GM12878 (cell line): ENCODE measurements around the gene CRELD2. TPM values are rescaled to one million over a fixed set of nuclear protein-coding genes. Genes with fewer than 3 reads are reported as not detected.

ENCODE experiments used
- ATAC-seq: fragments of 200-7000 bp; cut with Tn5 transposase; 3 replicates; pipeline ENCODE4 v1.9.1; 2020; ENCODE audit warnings: mild to moderate bottlenecking, moderate library complexity
- BruUV-seq: library from RNA; stranded (reverse); fragments of 400-500 nt; replicated peaks from 2 replicates; lab custom pipeline; 2021; lab: Mats Ljungman, UMichigan
- CTCF ChIA-PET: fragments of 300-600 bp; sonication (Branson Sonifier 250); formaldehyde crosslinking; extraction: SDS; loops from one replicate; lab custom pipeline; 2021; ENCODE audit warnings: inconsistent platforms; lab: Yijun Ruan, JAX
- POLR2A ChIA-PET: fragments of 350-600 bp; formaldehyde crosslinking; extraction: SDS; loops from one replicate; lab custom pipeline; 2021; ENCODE audit warnings: inconsistent platforms; lab: Charles Lee
- RAD21 ChIA-PET: fragments of 300-600 bp; sonication (Branson Sonifier 250); formaldehyde crosslinking; loops from one replicate; lab custom pipeline; 2023; ENCODE audit warnings: antibody characterized with exemption; ENCODE audit not compliant: unreplicated experiment; lab: Charles Lee
- SMC1A ChIA-PET: fragments of 300-600 bp; sonication (Branson Sonifier 250); formaldehyde crosslinking; loops from one replicate; lab custom pipeline; 2023; ENCODE audit not compliant: unreplicated experiment, uncharacterized antibody; lab: Charles Lee
- DNase-seq: peaks from one replicate; pipeline ENCODE4 v3.0.0-alpha.2; 2011; ENCODE audit warnings: low read depth, low spot score
- FAIRE-seq: peaks from 3 replicates; lab custom pipeline; 2011; peaks lifted over from hg19 to GRCh38; lab: Jason Lieb, UNC
- H2AFZ ChIP-seq: 2 replicates; pipeline ENCODE4 v1.6.0; 2011; ENCODE audit warnings: low read depth, low read length, control low read depth; ENCODE audit not compliant: control insufficient read depth
- H3K27ac ChIP-seq: 2 replicates; pipeline ENCODE4 v1.5.1; 2011; ENCODE audit warnings: control low read depth; ENCODE audit not compliant: control insufficient read depth, insufficient read depth
- H3K27me3 ChIP-seq, 2 experiments: replicated peaks in 1 of 2; 2 replicates each; pipeline versions ENCODE4 v1.6.0 to v1.6.1; 2011; ENCODE audit warnings: low read length in 1 of 2; ENCODE audit not compliant: control insufficient read depth in 2 of 2, insufficient read depth in 2 of 2
- H3K36me3 ChIP-seq, 2 experiments: 2 replicates each; pipeline ENCODE4 v1.5.1; 2011; ENCODE audit warnings: low read length in 1 of 2; ENCODE audit not compliant: control insufficient read depth in 2 of 2, insufficient read depth in 2 of 2
- H3K4me1 ChIP-seq: 2 replicates; pipeline ENCODE4 v1.6.1; 2011; ENCODE audit warnings: mild to moderate bottlenecking, low read length, moderate library complexity, mixed read lengths; ENCODE audit not compliant: control insufficient read depth, insufficient read depth
- H3K4me2 ChIP-seq: 2 replicates; pipeline ENCODE4 v1.6.0; 2011; ENCODE audit warnings: control low read depth; ENCODE audit not compliant: control insufficient read depth, insufficient read depth
- H3K4me3 ChIP-seq: fragments of 200-600 bp; sonication (generic); 2 replicates; pipeline ENCODE4 v1.5.1; 2016
- H3K79me2 ChIP-seq: 2 replicates; pipeline ENCODE4 v1.6.0; 2011; ENCODE audit warnings: low read length; ENCODE audit not compliant: control insufficient read depth, insufficient read depth
- H3K9ac ChIP-seq: 2 replicates; pipeline ENCODE4 v1.8.0; 2011; ENCODE audit warnings: low read length, control low read depth, mixed read lengths; ENCODE audit not compliant: control insufficient read depth, insufficient read depth
- H3K9me3 ChIP-seq: replicated peaks from 3 replicates; pipeline ENCODE4 v1.5.1; 2011; ENCODE audit warnings: mild to moderate bottlenecking, low read length; ENCODE audit not compliant: control insufficient read depth, insufficient read depth
- H4K20me1 ChIP-seq: 2 replicates; pipeline ENCODE4 v1.6.0; 2011; ENCODE audit not compliant: control insufficient read depth, insufficient read depth
- CUX1 ChIP-seq: IDR thresholded peaks from 2 replicates; pipeline ENCODE4 v1.6.1; 2012; ENCODE audit warnings: improper control_type of control experiment, low read depth, low read length; ENCODE audit not compliant: insufficient replicate concordance
- EZH2 ChIP-seq: IDR thresholded peaks from 2 replicates; pipeline ENCODE4 v1.6.1; 2012; ENCODE audit warnings: low read depth, mild to moderate bottlenecking, control low read depth, inconsistent platforms, low read length, borderline replicate concordance; ENCODE audit not compliant: control insufficient read depth
- RUNX3 ChIP-seq: IDR thresholded peaks from 2 replicates; pipeline ENCODE4 v1.6.1; 2012; ENCODE audit warnings: low read length, inconsistent platforms
- STAT1 ChIP-seq: fragments of 450-650 bp; conservative IDR thresholded peaks from 2 replicates; pipeline ENCODE4 v1.6.1; 2014; ENCODE audit warnings: antibody characterized with exemption, mild to moderate bottlenecking
- TCF7 ChIP-seq: IDR thresholded peaks from 2 replicates; pipeline ENCODE4 v1.6.1; 2014; ENCODE audit warnings: antibody characterized with exemption, borderline replicate concordance
- ZBED1 ChIP-seq: IDR thresholded peaks from 2 replicates; pipeline ENCODE4 v1.6.1; 2016; ENCODE audit warnings: borderline replicate concordance
- ZBTB11 ChIP-seq: fragments of 450-650 bp; formaldehyde crosslinking; IDR thresholded peaks from 2 replicates; pipeline ENCODE4 v1.5.0; 2022; ENCODE audit warnings: mild to moderate bottlenecking, missing genetic modification characterization
- WGBS: methylation state at CpG from one replicate; pipeline ENCODE4 v1.1.6; 2016; ENCODE audit warnings: low lambda C conversion rate; ENCODE audit not compliant: insufficient replicate concordance, insufficient coverage; ENCODE audit errors: missing lambda C conversion rate; 5-methylcytosine and 5-hydroxymethylcytosine counted together
- in situ Hi-C: fragments of 300-500 bp; cut with MboI; formaldehyde crosslinking; loops from 9 replicates; pipeline ENCODE4 v1.14.3; 2018; ENCODE audit warnings: mixed read lengths
- intact Hi-C: fragments of 100-400 bp; cut with micrococcal nuclease; formaldehyde crosslinking; loops from one replicate; pipeline ENCODE4 v1.14.2; 2022; ENCODE audit not compliant: unreplicated experiment
- polyA plus RNA-seq, 11 experiments: library from polyadenylated mRNA; depleted of rRNA in 4 of 11; unstranded in 6 of 11; stranded (reverse) in 5 of 11; fragments of >200 nt; fragmentation: Nextera tagmentation in 4 of 11; fragmentation: Illumina TruSeq in 1 of 11; extraction: Ambion mirVana in 4 of 11; extraction: Trizol in 1 of 11; gene quantifications; 1 replicate in 1 of 11; 2 replicates in 10 of 11; pipeline versions ENCODE4 v1.2.1 to v1.2.3, GENCODE V29; 2011 to 2016; ENCODE audit warnings: inconsistent platforms in 2 of 11, missing spikeins in 2 of 11, low read depth in 1 of 11
- total RNA-seq, 4 experiments: library from RNA; depleted of rRNA in 3 of 4; stranded (reverse); fragments of >200 nt in 3 of 4; fragmentation: Illumina TruSeq in 1 of 4; extraction: Trizol in 1 of 4; gene quantifications; 2 replicates each; pipeline versions ENCODE4 v1.2.1 to v1.2.3, GENCODE V29; 2013 to 2021

The CRELD2 gene
- total and polyA plus RNA-seq, 10 of the 15 experiments (the other 5 are each of a cell fraction or from before 2014, with no cell fraction given) = 9.4 to 111 (median 25.9) TPM

GRCh38 chr22:49899530-49899929 lies 18.9 kb upstream of the CRELD2 start:
- FAIRE-seq (no peak), ATAC-seq (peak; percentile 73), DNase-seq (no peak)
- H3K4me3 ChIP-seq = no peak overlapping the region
- H3K36me3 ChIP-seq = peaks cover 3 to 15% of the 10 kb centered on the region in 2 experiments
- H3K27me3 ChIP-seq = no peaks in the 10 kb centered on the region
- TF ChIP-seq TCF7 = no peak
- no peak for TF ChIP-seq EZH2
- no peak for TF ChIP-seq CUX1
- TF ChIP-seq RUNX3 = 0 out of 2 replicates have a peak, but pooled peaks have one; percentile 11
- TF ChIP-seq STAT1 = no peak
- no peak for TF ChIP-seq ZBED1
- no peak for TF ChIP-seq ZBTB11
- 53% methylated on average over 6 of the region's 6 CpGs for WGBS
- no peaks in the 10 kb centered on the region for H3K4me1 ChIP-seq
- POLR2A ChIA-PET = interaction anchor here (1.1 kb wide), 1 partner anchor 45 kb away, joined by 3 read pairs; no protein-coding TSS in a partner anchor
- no peak overlapping the region for H3K9ac ChIP-seq
- H3K79me2 ChIP-seq = no peaks in the 10 kb centered on the region
- CTCF ChIA-PET = no interaction called here
- no peak overlapping the region for H2AFZ ChIP-seq
- in situ Hi-C loops = no loop called here
- H4K20me1 ChIP-seq = no peaks in the 10 kb centered on the region
- BruUV-seq = no TSS peak
- RAD21 ChIA-PET = no interaction called here
- no peaks in the 10 kb centered on the region; the same call in 2 of the 3 replicates for H3K9me3 ChIP-seq
- SMC1A ChIA-PET = no interaction called here
- intact Hi-C loops = no loop called here
- no peak overlapping the region for H3K27ac ChIP-seq
- H3K4me2 ChIP-seq = no peak overlapping the region
